HEK293 (cell line): ENCODE results near the gene DPYSL5.

Experiments
- GLI4 ChIP-seq: fragments of 450-650 bp; formaldehyde crosslinking; IDR thresholded peaks from 2 replicates; pipeline ENCODE4 v1.5.1; 2016; ENCODE audit warnings: missing biosample characterization, missing genetic modification characterization
- REST ChIP-seq: fragments of 450-650 bp; formaldehyde crosslinking; IDR thresholded peaks from 2 replicates; pipeline ENCODE4 v1.5.1; 2016; ENCODE audit warnings: missing biosample characterization, missing genetic modification characterization
- ZNF221 ChIP-seq: fragments of 450-650 bp; formaldehyde crosslinking; IDR thresholded peaks from 2 replicates; pipeline ENCODE4 v1.5.1; 2017; ENCODE audit warnings: missing biosample characterization, missing genetic modification characterization, borderline replicate concordance
- ZNF391 ChIP-seq: fragments of 450-650 bp; formaldehyde crosslinking; IDR thresholded peaks from 2 replicates; pipeline ENCODE4 v1.5.1; 2016; ENCODE audit warnings: low read depth, missing biosample characterization, missing genetic modification characterization, borderline replicate concordance
- ZNF416 ChIP-seq: fragments of 450-650 bp; formaldehyde crosslinking; IDR thresholded peaks from 2 replicates; pipeline ENCODE4 v1.5.1; 2016; ENCODE audit warnings: missing biosample characterization, missing genetic modification characterization
- ZNF426 ChIP-seq: fragments of 450-650 bp; formaldehyde crosslinking; IDR thresholded peaks from 2 replicates; pipeline ENCODE4 v1.5.1; 2017; ENCODE audit warnings: missing biosample characterization, missing genetic modification characterization, mild to moderate bottlenecking, inconsistent platforms, moderate library complexity
- ZNF747 ChIP-seq: fragments of 450-650 bp; formaldehyde crosslinking; IDR thresholded peaks from 2 replicates; pipeline ENCODE4 v1.5.1; 2016; ENCODE audit warnings: missing biosample characterization, missing genetic modification characterization
- ZNF785 ChIP-seq: fragments of 450-650 bp; formaldehyde crosslinking; IDR thresholded peaks from 2 replicates; pipeline ENCODE4 v1.5.1; 2016; ENCODE audit warnings: missing biosample characterization, missing genetic modification characterization
- TF ChIP-seq, protein P1 (sequence below): fragments of 450-650 bp; formaldehyde crosslinking; IDR thresholded peaks from 2 replicates; pipeline ENCODE4 v1.5.1; 2016; ENCODE audit warnings: missing biosample characterization, missing genetic modification characterization
- TF ChIP-seq, protein P2 (sequence below): fragments of 450-650 bp; IDR thresholded peaks from 2 replicates; pipeline ENCODE4 v1.5.1; 2018; ENCODE audit warnings: missing biosample characterization, missing genetic modification characterization
- TF ChIP-seq, protein P3 (sequence below): fragments of 450-650 bp; formaldehyde crosslinking; IDR thresholded peaks from 2 replicates; pipeline ENCODE4 v1.5.1; 2016; ENCODE audit warnings: missing biosample characterization, missing genetic modification characterization
- TF ChIP-seq, protein P4 (sequence below): IDR thresholded peaks from 2 replicates; pipeline ENCODE4 v1.6.1; 2011; ENCODE audit warnings: mild to moderate bottlenecking, low read depth, low read length, borderline replicate concordance

GRCh38 chr2:26809211-26809610, 38.7 kb upstream of the DPYSL5 start:
- TF ChIP-seq GLI4 (tag by site-specific recombination): no peak
- TF ChIP-seq, protein P1, sequence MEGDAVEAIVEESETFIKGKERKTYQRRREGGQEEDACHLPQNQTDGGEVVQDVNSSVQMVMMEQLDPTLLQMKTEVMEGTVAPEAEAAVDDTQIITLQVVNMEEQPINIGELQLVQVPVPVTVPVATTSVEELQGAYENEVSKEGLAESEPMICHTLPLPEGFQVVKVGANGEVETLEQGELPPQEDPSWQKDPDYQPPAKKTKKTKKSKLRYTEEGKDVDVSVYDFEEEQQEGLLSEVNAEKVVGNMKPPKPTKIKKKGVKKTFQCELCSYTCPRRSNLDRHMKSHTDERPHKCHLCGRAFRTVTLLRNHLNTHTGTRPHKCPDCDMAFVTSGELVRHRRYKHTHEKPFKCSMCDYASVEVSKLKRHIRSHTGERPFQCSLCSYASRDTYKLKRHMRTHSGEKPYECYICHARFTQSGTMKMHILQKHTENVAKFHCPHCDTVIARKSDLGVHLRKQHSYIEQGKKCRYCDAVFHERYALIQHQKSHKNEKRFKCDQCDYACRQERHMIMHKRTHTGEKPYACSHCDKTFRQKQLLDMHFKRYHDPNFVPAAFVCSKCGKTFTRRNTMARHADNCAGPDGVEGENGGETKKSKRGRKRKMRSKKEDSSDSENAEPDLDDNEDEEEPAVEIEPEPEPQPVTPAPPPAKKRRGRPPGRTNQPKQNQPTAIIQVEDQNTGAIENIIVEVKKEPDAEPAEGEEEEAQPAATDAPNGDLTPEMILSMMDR: no peak
- TF ChIP-seq ZNF221 (tag by site-specific recombination): no peak
- TF ChIP-seq, protein P2, sequence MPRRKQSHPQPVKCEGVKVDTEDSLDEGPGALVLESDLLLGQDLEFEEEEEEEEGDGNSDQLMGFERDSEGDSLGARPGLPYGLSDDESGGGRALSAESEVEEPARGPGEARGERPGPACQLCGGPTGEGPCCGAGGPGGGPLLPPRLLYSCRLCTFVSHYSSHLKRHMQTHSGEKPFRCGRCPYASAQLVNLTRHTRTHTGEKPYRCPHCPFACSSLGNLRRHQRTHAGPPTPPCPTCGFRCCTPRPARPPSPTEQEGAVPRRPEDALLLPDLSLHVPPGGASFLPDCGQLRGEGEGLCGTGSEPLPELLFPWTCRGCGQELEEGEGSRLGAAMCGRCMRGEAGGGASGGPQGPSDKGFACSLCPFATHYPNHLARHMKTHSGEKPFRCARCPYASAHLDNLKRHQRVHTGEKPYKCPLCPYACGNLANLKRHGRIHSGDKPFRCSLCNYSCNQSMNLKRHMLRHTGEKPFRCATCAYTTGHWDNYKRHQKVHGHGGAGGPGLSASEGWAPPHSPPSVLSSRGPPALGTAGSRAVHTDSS (tag by site-specific recombination): no peak
- no peak for TF ChIP-seq ZNF747
- TF ChIP-seq, protein P3, sequence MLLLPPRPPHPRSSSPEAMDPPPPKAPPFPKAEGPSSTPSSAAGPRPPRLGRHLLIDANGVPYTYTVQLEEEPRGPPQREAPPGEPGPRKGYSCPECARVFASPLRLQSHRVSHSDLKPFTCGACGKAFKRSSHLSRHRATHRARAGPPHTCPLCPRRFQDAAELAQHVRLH (tag by site-specific recombination): no peak
- TF ChIP-seq ZNF785 (tag by site-specific recombination): no peak
- no peak for TF ChIP-seq ZNF426
- no peak for TF ChIP-seq REST (tag by site-specific recombination)
- TF ChIP-seq ZNF391 (tag by site-specific recombination): no peak
- TF ChIP-seq, protein P4, sequence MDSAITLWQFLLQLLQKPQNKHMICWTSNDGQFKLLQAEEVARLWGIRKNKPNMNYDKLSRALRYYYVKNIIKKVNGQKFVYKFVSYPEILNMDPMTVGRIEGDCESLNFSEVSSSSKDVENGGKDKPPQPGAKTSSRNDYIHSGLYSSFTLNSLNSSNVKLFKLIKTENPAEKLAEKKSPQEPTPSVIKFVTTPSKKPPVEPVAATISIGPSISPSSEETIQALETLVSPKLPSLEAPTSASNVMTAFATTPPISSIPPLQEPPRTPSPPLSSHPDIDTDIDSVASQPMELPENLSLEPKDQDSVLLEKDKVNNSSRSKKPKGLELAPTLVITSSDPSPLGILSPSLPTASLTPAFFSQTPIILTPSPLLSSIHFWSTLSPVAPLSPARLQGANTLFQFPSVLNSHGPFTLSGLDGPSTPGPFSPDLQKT: no peak
- TF ChIP-seq ZNF416 (tag by site-specific recombination): no peak
